SU-DHL-6 (cell line): ENCODE results near the gene TOLLIP.

Source experiments
- H2AFZ ChIP-seq: fragments of 200-600 bp; sonication (generic); 2 replicates; pipeline ENCODE4 v1.6.1; 2014; ENCODE audit warnings: low read depth, mild to moderate bottlenecking, moderate library complexity, mixed read lengths, antibody characterized with exemption, low read length; ENCODE audit not compliant: severe bottlenecking
- H3F3A ChIP-seq: fragments of 200-600 bp; shearing (Covaris generic); 2 replicates; pipeline ENCODE4 v1.6.0; 2016; ENCODE audit warnings: antibody characterized with exemption, mild to moderate bottlenecking; ENCODE audit not compliant: insufficient read depth
- H3K27ac ChIP-seq: fragments of 200-600 bp; sonication (generic); 2 replicates; pipeline ENCODE4 v1.5.1; 2016; ENCODE audit warnings: low read depth, mild to moderate bottlenecking, low read length, moderate library complexity, mixed read lengths
- H3K27me3 ChIP-seq: fragments of 200-600 bp; sonication (generic), shearing (Covaris generic); 2 replicates; pipeline ENCODE4 v1.6.0; 2014; ENCODE audit warnings: mild to moderate bottlenecking, low read length
- H3K36me3 ChIP-seq: fragments of 200-600 bp; sonication (generic); 2 replicates; pipeline ENCODE4 v1.6.1; 2014; ENCODE audit warnings: mild to moderate bottlenecking, low read length, mixed read lengths
- H3K4me2 ChIP-seq: fragments of 300-600, 200-600 bp; shearing (Covaris generic), sonication (generic); 2 replicates; pipeline ENCODE4 v1.6.0; 2014; ENCODE audit warnings: low read length, low read depth, mild to moderate bottlenecking; ENCODE audit not compliant: poor library complexity, severe bottlenecking
- H3K4me3 ChIP-seq: fragments of 200-600 bp; sonication (generic); 2 replicates; pipeline ENCODE4 v1.5.1; 2014; ENCODE audit warnings: antibody characterized with exemption, low read length, mild to moderate bottlenecking, mixed read lengths; ENCODE audit not compliant: insufficient read depth, poor library complexity, severe bottlenecking
- H3K79me2 ChIP-seq: fragments of 200-600 bp; sonication (generic); 2 replicates; pipeline ENCODE4 v1.6.1; 2014; ENCODE audit warnings: mild to moderate bottlenecking, low read length, moderate library complexity; ENCODE audit not compliant: insufficient read depth
- H3K9ac ChIP-seq: fragments of 200-600 bp; sonication (generic); 2 replicates; pipeline ENCODE4 v1.7.0; 2014; ENCODE audit warnings: mild to moderate bottlenecking, low read length
- H3K9me2 ChIP-seq: fragments of 200-600 bp; sonication (generic); replicated peaks from 2 replicates; pipeline ENCODE4 v1.6.1; 2014; ENCODE audit warnings: low read length; ENCODE audit not compliant: insufficient read depth
- H3K9me3 ChIP-seq: fragments of 200-600 bp; sonication (generic); 2 replicates; pipeline ENCODE4 v1.6.1; 2014; ENCODE audit warnings: low read length, mixed read lengths; ENCODE audit not compliant: insufficient read depth
- H4K20me1 ChIP-seq: fragments of 200-600 bp; sonication (generic); 2 replicates; pipeline ENCODE4 v1.6.1; 2014; ENCODE audit warnings: low read depth, mild to moderate bottlenecking, antibody characterized with exemption, low read length, moderate library complexity, mixed read lengths
- CTCF ChIP-seq: fragments of 200-600 bp; sonication (generic); IDR thresholded peaks from one replicate; pipeline ENCODE4 v1.5.1; 2017; ENCODE audit warnings: antibody characterized with exemption, mild to moderate bottlenecking, low read length, moderate library complexity; ENCODE audit not compliant: insufficient read depth, poor library complexity, severe bottlenecking
- EZH2phosphoT487 ChIP-seq: fragments of 200-600 bp; sonication (generic), shearing (Covaris generic); conservative IDR thresholded peaks from 2 replicates; pipeline ENCODE4 v1.6.1; 2018; ENCODE audit warnings: mild to moderate bottlenecking, antibody characterized with exemption, low read length, moderate library complexity, mixed read lengths

TOLLIP gene

GRCh38 chr11:1258401-1259075 lies 50.9 kb downstream of the TOLLIP start:
- H3F3A ChIP-seq: no peaks in the 10 kb centered on the region
- H3K9me3 ChIP-seq: no peaks in the 10 kb centered on the region
- H2AFZ ChIP-seq: no peak overlapping the region
- H3K4me2 ChIP-seq: no peak overlapping the region
- no peaks in the 10 kb centered on the region for H3K9me2 ChIP-seq
- no peak overlapping the region for H3K4me3 ChIP-seq
- H4K20me1 ChIP-seq: no peaks in the 10 kb centered on the region
- TF ChIP-seq CTCF (no peak), EZH2phosphoT487 (no peak)
- H3K27me3 ChIP-seq: no peaks in the 10 kb centered on the region
- H3K79me2 ChIP-seq: no peaks in the 10 kb centered on the region
- no peak overlapping the region for H3K27ac ChIP-seq
- H3K9ac ChIP-seq: no peak overlapping the region
- H3K36me3 ChIP-seq: no peaks in the 10 kb centered on the region

- Histone ChIP-seq H3K27ac (no peak overlapping the region), H3K79me2 (no peaks in the 10 kb centered on the region), H3K27me3 (no peaks in the 10 kb centered on the region), H3K9me3 (no peaks in the 10 kb centered on the region), H3K4me2 (no peak overlapping the region), H3K9me2 (no peaks in the 10 kb centered on the region), H4K20me1 (no peaks in the 10 kb centered on the region), H2AFZ (no peak overlapping the region), H3K36me3 (no peaks in the 10 kb centered on the region), H3K9ac (no peak overlapping the region), H3K4me3 (no peak overlapping the region), H3F3A (no peaks in the 10 kb centered on the region)
- TF ChIP-seq CTCF: no peak
- no peak for TF ChIP-seq EZH2phosphoT487
These were observed 51.5 kb downstream of the TOLLIP start for GRCh38 chr11:1257916-1258315.

- Histone ChIP-seq H3K4me2 (no peak overlapping the region), H3K4me3 (no peak overlapping the region), H3F3A (no peaks in the 10 kb centered on the region), H3K36me3 (no peaks in the 10 kb centered on the region), H3K9me2 (no peaks in the 10 kb centered on the region), H3K79me2 (no peaks in the 10 kb centered on the region), H3K9ac (no peak overlapping the region), H2AFZ (no peak overlapping the region), H4K20me1 (no peaks in the 10 kb centered on the region), H3K27me3 (no peaks in the 10 kb centered on the region), H3K9me3 (no peaks in the 10 kb centered on the region; the same call in 1 of the 2 replicates), H3K27ac (no peak overlapping the region)
- TF ChIP-seq EZH2phosphoT487 (no peak), CTCF (no peak)
These were observed 52.1 kb downstream of the TOLLIP start for GRCh38 chr11:1257366-1257765.
